ENCODE data around the gene CAMK2A.

CAMK2A gene

DNA sequence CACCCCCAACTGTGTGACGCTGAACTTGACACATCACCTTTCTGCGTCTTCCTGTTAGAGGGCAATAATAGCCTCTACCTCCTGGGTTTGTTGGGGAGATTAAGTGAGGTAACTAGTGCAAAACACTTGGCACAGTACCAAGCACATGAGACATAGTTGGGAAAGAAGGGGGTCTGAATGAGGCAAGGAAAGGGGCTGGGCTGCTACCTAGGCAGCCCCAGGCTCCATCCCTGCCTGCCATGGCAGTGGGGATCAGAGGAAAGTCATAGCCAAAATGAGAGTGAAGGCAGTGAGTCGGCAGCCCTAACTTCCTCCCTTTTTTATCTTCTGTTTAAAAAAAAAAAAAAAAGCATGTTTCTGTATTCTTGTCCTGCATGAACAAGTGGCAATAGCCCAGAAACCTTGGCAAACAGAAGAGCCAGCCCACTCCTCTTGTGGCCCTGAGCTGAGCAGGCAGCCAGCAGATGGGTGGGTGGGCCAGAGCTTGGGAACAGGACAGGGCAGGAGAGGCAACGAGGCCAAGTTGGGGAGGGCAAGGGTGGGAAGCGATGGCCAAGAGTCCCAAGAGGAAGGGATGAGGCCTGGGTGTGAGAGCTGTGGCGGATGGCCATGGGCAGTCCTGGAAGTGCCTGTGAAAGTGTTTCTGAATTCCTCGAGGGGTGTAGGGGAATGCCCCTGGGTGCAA lies 11.4 kb downstream of the CAMK2A start:
- no peak for DNase-seq

GRCh38 chr5:150277043-150277442 lies 12.5 kb downstream of the CAMK2A start:
- no peak for DNase-seq

GRCh38 chr5:150274811-150275210 lies 14.8 kb downstream of the CAMK2A start:
- no peak for DNase-seq

DNA sequence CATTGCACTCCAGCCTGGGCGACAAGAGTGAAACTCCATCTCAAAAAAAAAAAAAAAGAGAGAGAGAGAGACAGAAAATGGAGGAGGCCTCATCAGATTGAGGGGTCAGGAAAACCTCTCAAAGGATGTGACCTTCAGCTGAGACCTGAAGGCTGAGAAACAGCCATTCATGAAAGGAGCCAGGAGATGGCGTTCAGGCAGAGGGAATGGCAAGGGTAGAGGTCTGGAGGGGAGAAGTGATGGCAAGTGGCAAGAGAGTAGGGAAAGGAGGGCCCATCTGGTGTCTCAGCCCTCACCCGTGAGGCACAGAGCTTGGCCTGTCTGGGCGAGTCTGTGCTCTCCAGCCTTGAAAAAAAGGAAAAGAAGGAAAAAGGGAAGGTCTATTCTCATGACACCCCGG lies 17.0 kb downstream of the CAMK2A start:
- no peak for DNase-seq

DNA sequence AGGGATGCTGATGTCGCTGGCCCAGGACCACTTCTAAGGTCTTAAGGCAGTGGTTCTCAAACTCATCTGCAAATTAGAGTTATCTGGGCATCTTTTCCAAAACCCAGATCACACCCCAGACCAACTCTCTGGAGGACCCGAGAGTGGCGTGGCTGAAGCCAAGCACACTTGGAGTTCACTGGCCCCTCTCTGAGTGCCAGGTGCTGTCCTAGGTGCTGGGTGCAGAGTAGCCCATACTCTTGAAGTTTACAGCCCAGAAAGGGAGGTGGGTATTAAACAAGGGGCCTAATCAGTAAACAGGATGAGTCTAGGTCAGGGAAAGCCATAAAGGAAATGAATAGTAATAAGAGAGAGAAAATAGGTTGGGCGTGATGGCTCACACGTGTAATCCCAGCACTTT lies 17.6 kb downstream of the CAMK2A start:
- no peak for DNase-seq

DNA sequence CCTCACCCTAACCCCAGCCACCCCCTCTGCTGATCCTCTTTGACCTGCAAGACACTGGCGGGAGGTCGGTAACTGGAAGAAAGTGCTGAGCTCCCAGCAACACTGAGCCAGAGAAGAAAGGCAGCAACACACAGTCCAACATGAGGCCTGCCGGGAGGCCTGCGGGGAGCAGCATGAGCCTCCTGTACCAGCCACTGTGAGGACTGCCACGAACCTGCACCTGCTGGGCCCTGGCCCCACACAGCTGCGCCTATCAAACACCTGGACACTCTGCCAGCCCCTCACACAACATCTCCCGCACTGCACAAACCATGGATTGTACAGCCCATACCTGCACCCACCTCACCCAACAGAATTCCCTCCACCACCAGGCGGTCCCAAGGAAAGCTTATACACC lies 18.3 kb downstream of the CAMK2A start:
- DNase-seq, result no peak

- no peak for DNase-seq
Observed at GRCh38 chr5:150270541-150271295, 18.9 kb downstream of the CAMK2A start.

DNA sequence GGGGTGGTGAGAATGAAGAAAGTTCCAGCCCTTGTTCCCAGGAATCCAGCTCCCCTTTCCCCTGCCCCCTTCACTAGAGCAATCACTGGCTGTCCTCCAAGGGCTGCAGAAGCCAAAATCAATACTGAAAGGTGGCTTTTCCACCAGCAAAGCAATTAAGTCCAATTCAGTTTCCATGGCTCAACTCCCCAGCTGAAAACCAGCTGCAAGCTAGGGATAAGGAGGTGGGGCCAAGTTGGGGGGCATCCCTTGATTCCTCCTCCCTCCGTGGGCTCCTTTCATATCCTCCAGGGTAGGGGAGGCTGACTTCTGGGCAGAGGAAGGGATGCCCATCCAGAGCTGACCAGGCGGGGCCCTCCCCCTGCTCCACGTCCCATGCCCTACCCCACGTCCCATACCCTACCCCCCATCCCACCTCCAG lies 22.7 kb downstream of the CAMK2A start:
- no peak for DNase-seq

DNA sequence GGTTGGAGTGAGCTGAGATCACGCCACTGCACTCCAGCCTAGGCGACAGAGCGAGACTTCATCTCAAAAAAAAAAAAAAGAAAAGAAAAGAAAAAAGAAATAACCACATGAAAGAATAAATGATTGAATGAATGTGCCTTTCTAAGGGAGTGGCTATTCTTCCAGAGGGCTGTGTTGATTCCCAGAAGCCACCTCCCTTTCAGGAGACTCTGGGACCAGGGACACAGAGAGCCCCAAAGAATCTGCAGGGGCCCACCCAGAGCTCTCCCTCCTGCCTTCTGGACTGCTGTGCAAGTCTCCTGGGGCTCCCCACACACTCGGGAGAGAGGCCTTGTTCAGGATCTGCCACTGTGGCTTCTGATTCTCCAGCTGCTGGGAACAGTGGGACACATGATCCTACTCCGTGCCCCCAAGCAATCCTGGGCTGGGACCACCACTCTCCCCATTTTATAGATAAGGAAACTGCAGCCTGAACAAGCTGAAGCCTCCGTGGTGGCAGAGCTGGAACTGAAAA lies 23.6 kb downstream of the CAMK2A start:
- no peak for DNase-seq

GRCh38 chr5:150264667-150265603 lies 24.6 kb downstream of the CAMK2A start:
- DNase-seq, result no peak

GRCh38 chr5:150263801-150264621 lies 25.6 kb downstream of the CAMK2A start:
- DNase-seq, result no peak

- no peak for DNase-seq
Observed at GRCh38 chr5:150263375-150263775, 26.2 kb downstream of the CAMK2A start.

DNA sequence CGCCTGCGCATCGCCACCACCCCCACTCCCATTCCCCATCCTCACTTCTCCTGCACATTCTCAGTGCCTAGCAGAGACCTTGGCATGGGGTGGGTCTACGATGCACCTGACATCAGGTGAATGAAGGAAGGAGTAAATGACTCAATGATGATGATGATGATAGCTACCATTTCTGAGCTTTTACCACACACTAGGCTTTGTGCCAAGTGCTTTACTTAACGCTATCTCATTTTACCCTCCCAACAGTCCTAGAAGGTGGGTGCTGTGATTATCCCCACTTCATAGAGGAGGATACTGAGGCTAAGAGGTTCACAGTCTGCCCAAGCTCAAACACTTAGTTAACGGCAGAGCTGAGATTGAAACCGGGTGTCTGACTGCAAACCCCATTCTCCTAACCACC lies 27.1 kb downstream of the CAMK2A start:
- DNase-seq, result no peak

- no peak for DNase-seq
Observed at GRCh38 chr5:150261231-150261630, 28.3 kb downstream of the CAMK2A start.

DNA sequence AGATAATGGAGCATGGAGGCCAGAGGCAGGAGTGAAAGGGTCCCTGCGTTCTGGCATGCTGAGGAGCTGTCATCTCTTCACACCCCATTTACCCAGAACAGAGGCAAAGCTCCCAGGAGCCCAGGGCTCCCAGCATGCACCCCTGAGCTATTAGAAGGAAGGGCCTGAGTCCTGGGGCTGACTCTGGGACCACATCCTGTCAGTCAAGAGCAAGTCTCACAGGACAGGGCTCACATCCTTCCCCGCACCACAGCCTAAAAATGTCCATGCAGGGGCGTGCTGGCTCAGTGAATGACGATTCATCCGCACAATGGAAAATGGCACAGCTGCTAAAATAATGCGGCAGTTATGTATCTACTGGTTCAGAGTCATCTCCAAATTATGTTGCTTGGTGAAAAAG lies 31.4 kb downstream of the CAMK2A start:
- DNase-seq, result no peak

GRCh38 chr5:150257424-150257823 lies 32.1 kb downstream of the CAMK2A start:
- no peak for DNase-seq

GRCh38 chr5:150256410-150257064 lies 33.0 kb downstream of the CAMK2A start:
- no peak for DNase-seq

DNA sequence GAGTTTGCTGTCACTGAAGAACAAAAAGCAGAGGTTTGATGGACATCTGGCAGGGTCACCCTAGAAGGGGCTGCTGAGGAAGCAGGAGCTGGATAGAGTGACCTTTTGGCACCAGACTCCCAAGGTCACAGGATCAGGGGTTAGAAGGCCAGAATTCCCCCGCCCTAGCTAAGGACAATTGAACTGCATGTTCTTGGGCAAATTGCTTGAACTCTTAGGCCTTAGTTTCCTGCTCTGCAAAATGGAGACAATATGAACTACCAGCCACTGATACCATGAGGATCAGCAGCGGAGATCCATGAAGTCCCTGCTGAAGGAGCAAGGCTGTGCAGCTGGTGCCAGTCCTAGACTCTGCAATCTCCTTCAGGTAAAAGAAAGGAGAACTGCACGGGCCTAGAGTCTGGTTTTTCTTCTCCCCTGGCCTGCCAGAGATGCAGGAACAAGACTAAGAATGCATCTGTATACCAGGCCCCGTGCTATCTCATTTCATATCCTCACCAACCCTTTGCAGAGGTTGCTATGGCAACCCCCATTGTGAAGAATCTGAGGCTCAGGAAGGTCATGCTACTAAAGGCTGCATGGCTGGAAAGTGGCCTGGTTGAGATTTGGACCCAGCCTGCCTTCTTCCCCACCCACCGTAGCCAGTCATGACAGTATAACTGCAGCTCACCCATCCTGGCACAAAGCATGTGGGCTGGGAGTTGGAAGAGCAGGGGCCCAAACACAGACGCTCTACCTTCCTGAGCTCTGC lies 33.7 kb downstream of the CAMK2A start:
- no peak for DNase-seq

GRCh38 chr5:150254774-150255173 lies 34.8 kb downstream of the CAMK2A start:
- no peak for DNase-seq

DNA sequence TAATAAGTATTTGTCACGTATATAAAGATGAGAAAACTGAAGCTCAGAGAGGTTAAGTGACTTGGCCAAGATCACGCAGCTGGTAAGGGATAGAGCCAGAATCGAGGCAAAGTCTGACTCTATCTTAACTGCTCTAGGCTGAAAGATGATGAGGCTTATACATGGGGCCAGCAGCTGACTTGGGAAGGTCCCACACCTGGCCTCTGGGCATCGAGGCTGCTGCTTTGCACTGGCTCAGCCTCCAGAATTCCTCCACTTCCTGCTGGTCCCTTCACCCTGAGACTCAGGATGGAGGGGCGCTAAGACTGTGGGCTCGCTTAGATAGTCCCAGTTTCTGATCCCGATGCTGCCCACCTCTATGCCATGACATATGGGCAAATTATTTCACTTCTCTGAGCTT lies 35.2 kb downstream of the CAMK2A start:
- no peak for DNase-seq
